Hepatocyte (in vitro differentiated cells): ENCODE results near the gene CDH11.

ENCODE experiments used
- EZH2phosphoT487 ChIP-seq: fragments of 200-600 bp; sonication (generic); IDR thresholded peaks from one replicate; pipeline ENCODE4 v1.6.1; 2018; ENCODE audit warnings: antibody characterized with exemption, mild to moderate bottlenecking, low read depth, moderate library complexity; ENCODE audit not compliant: unreplicated experiment, severe bottlenecking
- TF ChIP-seq, protein P1 (sequence below): fragments of 200-600 bp; sonication (generic); IDR thresholded peaks from 2 replicates; pipeline ENCODE4 v1.5.1; 2016; ENCODE audit warnings: antibody characterized with exemption, mild to moderate bottlenecking; ENCODE audit not compliant: poor library complexity

- TF ChIP-seq, protein P1, sequence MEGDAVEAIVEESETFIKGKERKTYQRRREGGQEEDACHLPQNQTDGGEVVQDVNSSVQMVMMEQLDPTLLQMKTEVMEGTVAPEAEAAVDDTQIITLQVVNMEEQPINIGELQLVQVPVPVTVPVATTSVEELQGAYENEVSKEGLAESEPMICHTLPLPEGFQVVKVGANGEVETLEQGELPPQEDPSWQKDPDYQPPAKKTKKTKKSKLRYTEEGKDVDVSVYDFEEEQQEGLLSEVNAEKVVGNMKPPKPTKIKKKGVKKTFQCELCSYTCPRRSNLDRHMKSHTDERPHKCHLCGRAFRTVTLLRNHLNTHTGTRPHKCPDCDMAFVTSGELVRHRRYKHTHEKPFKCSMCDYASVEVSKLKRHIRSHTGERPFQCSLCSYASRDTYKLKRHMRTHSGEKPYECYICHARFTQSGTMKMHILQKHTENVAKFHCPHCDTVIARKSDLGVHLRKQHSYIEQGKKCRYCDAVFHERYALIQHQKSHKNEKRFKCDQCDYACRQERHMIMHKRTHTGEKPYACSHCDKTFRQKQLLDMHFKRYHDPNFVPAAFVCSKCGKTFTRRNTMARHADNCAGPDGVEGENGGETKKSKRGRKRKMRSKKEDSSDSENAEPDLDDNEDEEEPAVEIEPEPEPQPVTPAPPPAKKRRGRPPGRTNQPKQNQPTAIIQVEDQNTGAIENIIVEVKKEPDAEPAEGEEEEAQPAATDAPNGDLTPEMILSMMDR = no peak
- TF ChIP-seq EZH2phosphoT487 = no peak
Measured at GRCh38 chr16:65032387-65032786, 89.5 kb downstream of the CDH11 start.
